Activated naive CD8-positive, alpha-beta T cell (primary cell): ENCODE results near the gene UACA.
"Not testable (repeated sequence)": the region's sequence is repeated elsewhere in the genome, so short reads cannot be mapped to it uniquely, and the experiment has no call there.

Experiments
- H3K27ac Mint-ChIP-seq: one replicate; pipeline ENCODE4 v1.8.0; 2021; ENCODE audit warnings: mixed read lengths
- H3K27me3 Mint-ChIP-seq: one replicate; pipeline ENCODE4 v1.8.0; 2021; ENCODE audit warnings: mixed read lengths
- H3K36me3 Mint-ChIP-seq: one replicate; pipeline ENCODE4 v1.8.0; 2021; ENCODE audit warnings: mixed read lengths
- H3K4me1 Mint-ChIP-seq: one replicate; pipeline ENCODE4 v1.8.0; 2021; ENCODE audit warnings: low read depth, mixed read lengths
- H3K4me3 Mint-ChIP-seq: one replicate; pipeline ENCODE4 v1.8.0; 2021; ENCODE audit warnings: mild to moderate bottlenecking, mixed read lengths
- H3K9me3 Mint-ChIP-seq: one replicate; pipeline ENCODE4 v1.8.0; 2021; ENCODE audit warnings: low read depth, mixed read lengths

The UACA gene

GRCh38 chr15:70763120-70763949 is at the start of gene UACA:
TSS of gene UACA (minus strand) at chr15:70763558. CDS start at chr15:70763407, 151 bp downstream.
- peaks cover 38% of the 10 kb centered on the region for H3K27me3 Mint-ChIP-seq

GRCh38 chr15:70812827-70813364 is 49.5 kb upstream of the UACA start:
- peaks cover 2% of the 10 kb centered on the region for H3K4me1 Mint-ChIP-seq
- H3K27me3 Mint-ChIP-seq, result peaks cover 8% of the 10 kb centered on the region
- no peak overlapping the region for H3K4me3 Mint-ChIP-seq
- H3K36me3 Mint-ChIP-seq, result no peaks in the 10 kb centered on the region
- no peaks in the 10 kb centered on the region for H3K9me3 Mint-ChIP-seq
- no peak overlapping the region for H3K27ac Mint-ChIP-seq

More at GRCh38 chr15:70763120-70763949, at the start of gene UACA:
- Mint-ChIP-seq H3K36me3 (no peaks in the 10 kb centered on the region), H3K9me3 (no peaks in the 10 kb centered on the region), H3K27ac (no peak within 1 kb of the TSS), H3K4me1 (peaks cover 19% of the 10 kb centered on the region), H3K4me3 (peak within 1 kb of the TSS; percentile 85)

- peaks cover 2% of the 10 kb centered on the region for H3K4me1 Mint-ChIP-seq
- no peak overlapping the region for H3K27ac Mint-ChIP-seq
Observed at GRCh38 chr15:70810916-70811578, 47.7 kb upstream of the UACA start.

GRCh38 chr15:70806992-70807712 is 43.8 kb upstream of the UACA start:
- Mint-ChIP-seq H3K9me3 (no peaks in the 10 kb centered on the region), H3K36me3 (no peaks in the 10 kb centered on the region), H3K4me1 (peaks cover 2% of the 10 kb centered on the region), H3K4me3 (no peak overlapping the region), H3K27me3 (peaks cover 7% of the 10 kb centered on the region), H3K27ac (no peak overlapping the region)

More at GRCh38 chr15:70810916-70811578, 47.7 kb upstream of the UACA start:
- peaks cover 8% of the 10 kb centered on the region for H3K27me3 Mint-ChIP-seq
- H3K9me3 Mint-ChIP-seq, result no peaks in the 10 kb centered on the region
- H3K36me3 Mint-ChIP-seq, result no peaks in the 10 kb centered on the region
- no peak overlapping the region for H3K4me3 Mint-ChIP-seq

GRCh38 chr15:70804388-70804787 is 41.0 kb upstream of the UACA start:
- H3K27me3 Mint-ChIP-seq, H3K4me1 Mint-ChIP-seq, H3K4me3 Mint-ChIP-seq, H3K36me3 Mint-ChIP-seq, H3K27ac Mint-ChIP-seq, H3K9me3 Mint-ChIP-seq: not testable (repeated sequence)

- no peak overlapping the region for H3K4me3 Mint-ChIP-seq
- no peaks in the 10 kb centered on the region for H3K27me3 Mint-ChIP-seq
- no peaks in the 10 kb centered on the region for H3K4me1 Mint-ChIP-seq
- no peaks in the 10 kb centered on the region for H3K36me3 Mint-ChIP-seq
- no peak overlapping the region for H3K27ac Mint-ChIP-seq
- no peaks in the 10 kb centered on the region for H3K9me3 Mint-ChIP-seq
Observed at GRCh38 chr15:70802629-70803028, 39.3 kb upstream of the UACA start.

- Mint-ChIP-seq H3K4me3 (no peak overlapping the region), H3K27ac (no peak overlapping the region), H3K9me3 (no peaks in the 10 kb centered on the region), H3K27me3 (no peaks in the 10 kb centered on the region), H3K36me3 (no peaks in the 10 kb centered on the region), H3K4me1 (no peaks in the 10 kb centered on the region)
Observed at GRCh38 chr15:70801109-70801508, 37.8 kb upstream of the UACA start.

- no peaks in the 10 kb centered on the region for H3K27me3 Mint-ChIP-seq
- no peak overlapping the region for H3K4me3 Mint-ChIP-seq
- no peaks in the 10 kb centered on the region for H3K4me1 Mint-ChIP-seq
- H3K9me3 Mint-ChIP-seq, result no peaks in the 10 kb centered on the region
- no peaks in the 10 kb centered on the region for H3K36me3 Mint-ChIP-seq
- no peak overlapping the region for H3K27ac Mint-ChIP-seq
Observed at GRCh38 chr15:70799667-70800450, 36.5 kb upstream of the UACA start.

GRCh38 chr15:70797464-70797863 is 34.1 kb upstream of the UACA start:
- Mint-ChIP-seq H3K4me1 (no peaks in the 10 kb centered on the region), H3K27ac (no peak overlapping the region), H3K9me3 (no peaks in the 10 kb centered on the region), H3K4me3 (no peak overlapping the region), H3K27me3 (no peaks in the 10 kb centered on the region), H3K36me3 (no peaks in the 10 kb centered on the region)

- Mint-ChIP-seq H3K27me3 (no peaks in the 10 kb centered on the region), H3K9me3 (no peaks in the 10 kb centered on the region), H3K27ac (no peak overlapping the region), H3K4me1 (no peaks in the 10 kb centered on the region), H3K4me3 (no peak overlapping the region), H3K36me3 (no peaks in the 10 kb centered on the region)
Observed at GRCh38 chr15:70796516-70797310, 33.4 kb upstream of the UACA start.

GRCh38 chr15:70795311-70795665 is 31.9 kb upstream of the UACA start:
- Mint-ChIP-seq H3K27me3 (no peaks in the 10 kb centered on the region), H3K4me1 (no peaks in the 10 kb centered on the region), H3K36me3 (no peaks in the 10 kb centered on the region), H3K4me3 (no peak overlapping the region), H3K27ac (no peak overlapping the region), H3K9me3 (no peaks in the 10 kb centered on the region)

GRCh38 chr15:70794596-70795310 is 31.4 kb upstream of the UACA start:
- H3K27me3 Mint-ChIP-seq, result no peaks in the 10 kb centered on the region
- no peak overlapping the region for H3K27ac Mint-ChIP-seq
- no peaks in the 10 kb centered on the region for H3K9me3 Mint-ChIP-seq
- no peaks in the 10 kb centered on the region for H3K4me1 Mint-ChIP-seq
- H3K36me3 Mint-ChIP-seq, result no peaks in the 10 kb centered on the region
- no peak overlapping the region for H3K4me3 Mint-ChIP-seq

GRCh38 chr15:70793694-70794093 is 30.3 kb upstream of the UACA start:
- Mint-ChIP-seq H3K36me3 (no peaks in the 10 kb centered on the region), H3K27ac (no peak overlapping the region), H3K4me3 (no peak overlapping the region), H3K27me3 (no peaks in the 10 kb centered on the region), H3K9me3 (no peaks in the 10 kb centered on the region), H3K4me1 (no peaks in the 10 kb centered on the region)
